T-helper 22 cell (primary cell): ENCODE data around the gene ELAVL1.
A peak's percentile ranks its signal among the peaks of the same experiment; 100 is the strongest.
"Not testable (repeated sequence)": the region's sequence is repeated elsewhere in the genome, so short reads cannot be mapped to it uniquely, and the experiment has no call there.

ENCODE experiments used
- DNase-seq: peaks from one replicate; pipeline ENCODE4 v3.0.0-alpha.2; 2020; ENCODE audit warnings: low read depth

Gene ELAVL1

GRCh38 chr19:8005534-8006256 is at the start of gene ELAVL1:
Gene ELAVL1 (minus strand): TSS chr19:8005641. CDS start chr19:7991815, 13,826 bp downstream.
- DNase-seq, result peak; percentile 83

- DNase-seq, result no peak
These were observed 48.7 kb upstream of the ELAVL1 start for GRCh38 chr19:8054169-8054568.

GRCh38 chr19:8052464-8052859 is 47.0 kb upstream of the ELAVL1 start, which contains the start of gene CCL25:
Gene CCL25 (plus strand): TSS chr19:8052760. CDS start chr19:8053050, 290 bp downstream.
- DNase-seq, result no peak

DNA sequence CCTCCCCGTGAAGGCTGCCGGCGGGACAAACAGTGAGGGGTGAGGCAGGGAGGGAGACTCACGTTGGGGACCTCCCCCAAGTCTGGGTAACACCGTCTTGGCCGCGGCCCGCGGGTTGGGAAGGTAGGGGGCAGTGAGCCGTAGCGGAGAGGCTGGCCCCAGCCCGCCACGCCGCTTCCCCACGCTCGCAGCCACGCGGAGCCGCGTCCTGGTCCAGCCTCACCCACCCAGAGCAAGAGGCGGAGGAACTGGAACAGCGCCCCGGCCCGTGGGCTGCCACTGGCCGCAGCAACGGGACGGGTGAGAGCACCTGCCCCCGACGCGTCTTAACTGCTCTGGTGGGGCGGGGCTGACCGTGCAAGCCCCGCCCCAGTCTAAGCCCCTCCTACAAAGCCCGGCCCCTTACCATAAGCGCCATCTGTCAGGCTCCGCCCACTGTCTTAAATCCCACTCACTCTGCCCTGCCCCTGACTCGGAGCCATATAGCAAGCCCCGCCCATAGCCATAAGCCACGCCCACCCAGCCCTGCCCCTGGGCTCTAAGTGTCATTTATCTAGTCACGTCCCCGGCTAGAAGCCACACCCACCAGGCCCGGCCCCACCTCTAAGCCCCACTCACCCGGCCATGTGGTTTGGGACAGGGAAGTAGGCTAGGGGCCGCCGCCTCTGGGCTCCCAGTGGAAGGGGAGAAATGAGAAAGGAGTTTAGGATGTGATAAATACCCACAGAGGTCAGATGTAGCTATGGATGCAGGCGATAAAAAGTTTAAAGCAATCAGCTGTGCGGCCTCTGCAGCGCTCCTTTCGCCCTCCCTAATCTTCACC is 45.0 kb upstream of the ELAVL1 start:
- DNase-seq, result peak; percentile 66

DNA sequence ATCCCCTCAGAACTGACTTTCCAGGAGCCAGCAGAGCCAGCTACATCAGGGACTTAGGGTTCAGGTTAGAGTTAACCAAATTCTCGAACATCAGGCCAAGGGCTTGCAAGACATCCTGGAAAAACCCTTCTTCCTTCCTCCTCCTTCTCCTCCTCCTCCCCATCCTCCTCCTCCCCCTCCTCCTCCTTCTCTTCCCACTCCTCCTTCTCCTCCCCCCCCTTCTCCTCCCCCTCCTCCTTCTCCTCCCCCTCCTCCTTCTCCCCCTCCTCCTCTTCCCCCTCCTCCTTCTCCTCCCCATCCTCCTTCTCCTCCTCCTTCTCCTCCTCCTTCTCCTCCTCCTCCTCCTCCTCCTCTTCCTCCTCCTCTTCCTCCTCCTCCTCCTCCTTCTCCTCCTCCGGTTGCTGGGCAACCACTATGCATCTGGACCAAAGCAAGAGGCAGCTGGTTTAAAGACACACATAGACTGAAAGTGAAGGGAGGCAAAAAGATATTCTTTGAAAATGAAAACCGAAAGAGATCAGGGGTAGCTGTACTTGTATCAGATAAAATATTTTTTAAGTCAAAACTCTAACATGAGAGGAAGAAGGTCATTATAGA is 41.2 kb upstream of the ELAVL1 start:
- DNase-seq, result no peak

DNA sequence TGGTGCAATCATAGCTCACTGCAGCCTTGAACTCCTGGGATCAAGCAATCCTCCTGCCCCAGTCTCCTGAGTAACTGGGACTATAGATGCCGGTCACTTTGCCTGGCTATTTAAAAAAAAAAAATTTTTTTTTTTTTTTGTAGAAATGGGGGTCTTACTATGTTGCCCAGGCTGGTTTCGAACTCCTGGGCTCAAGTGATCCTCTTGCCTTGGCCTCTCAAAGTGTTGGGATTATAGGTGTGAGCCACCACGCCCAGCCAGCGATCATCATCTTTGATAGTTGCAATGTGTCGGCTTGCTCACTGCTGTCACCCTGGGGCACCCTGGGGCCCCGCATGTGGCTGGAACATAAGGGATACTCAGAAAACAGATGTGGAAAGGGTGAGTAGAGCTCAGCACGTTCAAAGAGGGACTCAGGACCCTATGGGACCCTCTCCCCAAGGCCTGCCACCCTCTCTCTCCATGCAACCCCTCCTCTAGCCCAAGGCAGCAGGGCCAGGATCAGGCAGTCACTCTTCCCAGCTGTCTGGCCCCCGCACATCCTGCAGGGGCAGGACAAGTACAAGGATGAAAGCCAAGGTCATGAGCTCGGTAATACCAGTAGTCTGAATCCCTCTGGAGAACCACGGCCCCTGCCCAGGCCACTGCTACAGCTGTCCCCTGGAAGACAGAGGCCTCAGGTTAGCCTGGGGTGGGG is 40.6 kb upstream of the ELAVL1 start:
- DNase-seq, result no peak

DNA sequence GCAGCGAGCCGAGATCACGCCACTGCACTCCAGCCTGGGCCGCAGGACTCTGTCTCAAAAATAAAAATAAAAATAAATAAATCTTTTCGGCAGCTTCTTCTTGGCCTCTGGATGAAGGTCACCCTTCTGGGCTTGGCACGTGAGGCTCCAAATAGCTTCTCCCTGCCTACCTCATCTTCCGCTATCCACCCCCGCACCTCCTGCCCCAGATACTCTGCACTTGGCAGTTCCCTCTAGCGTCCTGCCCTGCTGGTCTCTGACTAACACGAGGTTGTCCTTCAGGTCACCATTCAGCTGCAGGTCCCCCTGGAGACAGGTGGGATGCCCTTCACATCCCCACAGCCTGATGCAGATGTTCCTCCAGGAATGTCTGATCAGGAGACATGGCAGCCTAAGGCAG is 38.6 kb upstream of the ELAVL1 start:
- no peak for DNase-seq

DNA sequence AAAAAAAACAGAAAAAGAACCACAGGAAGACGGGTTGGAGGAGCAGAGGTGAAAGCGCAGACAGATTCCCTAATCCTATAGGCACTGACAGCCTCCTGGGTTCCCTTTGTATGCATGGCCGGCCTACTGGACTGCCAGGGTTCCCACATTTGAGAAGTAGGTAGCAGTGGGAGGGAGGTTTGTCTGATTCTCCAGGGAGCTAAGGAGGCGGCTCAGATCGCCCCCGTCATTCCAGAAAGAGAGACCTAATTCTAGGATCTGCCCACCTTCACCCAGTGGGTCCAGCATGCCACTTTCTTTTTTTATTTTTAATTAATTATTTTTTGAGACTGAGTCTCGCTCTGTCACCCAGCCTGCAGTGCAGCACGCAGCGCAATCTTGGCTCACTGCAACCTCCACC is 37.5 kb upstream of the ELAVL1 start:
- DNase-seq, result no peak

DNA sequence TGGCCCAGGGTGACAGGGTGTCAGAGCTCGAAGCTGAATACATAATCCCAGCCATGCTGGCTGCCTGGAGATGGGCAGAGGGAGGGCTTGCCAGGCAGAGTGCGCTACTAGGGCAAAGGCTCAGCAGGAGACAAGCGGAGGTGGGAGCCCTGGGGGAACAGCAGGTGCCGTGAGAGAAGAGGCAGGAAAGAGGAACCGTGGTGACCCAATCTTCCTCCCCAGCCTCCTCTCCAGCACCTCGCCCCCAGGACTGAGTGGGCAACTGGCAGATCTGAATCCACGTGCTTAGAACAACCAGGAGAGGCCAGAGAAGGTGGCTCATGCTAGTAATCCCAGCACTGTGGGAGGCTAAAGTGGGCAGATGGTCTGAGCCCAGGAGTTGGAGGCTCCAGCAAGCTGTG is 36.1 kb upstream of the ELAVL1 start:
- DNase-seq, result no peak

DNA sequence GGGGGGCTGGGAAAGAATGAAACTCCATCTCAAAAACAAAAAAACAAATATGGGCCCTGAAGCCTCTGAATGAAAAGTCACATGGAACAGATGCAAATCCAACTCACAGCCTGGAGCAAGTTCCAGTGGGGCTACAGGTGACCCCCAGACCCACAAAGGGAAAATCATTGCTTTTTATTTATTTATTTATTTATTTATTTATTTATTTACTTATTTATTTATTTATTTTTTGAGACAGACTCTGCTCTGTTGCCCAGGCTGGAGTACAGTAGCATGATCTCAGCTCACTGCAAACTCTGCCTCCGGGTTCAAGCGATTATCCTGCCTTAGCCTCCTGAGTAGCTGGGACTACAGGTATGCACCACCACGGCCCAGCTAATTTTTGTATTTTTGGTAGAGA is 33.8 kb upstream of the ELAVL1 start:
- DNase-seq, result no peak

GRCh38 chr19:8038815-8039214 is 33.4 kb upstream of the ELAVL1 start:
- DNase-seq, result no peak

GRCh38 chr19:8036434-8037099 is 31.1 kb upstream of the ELAVL1 start:
- DNase-seq, result no peak

- DNase-seq, result no peak
These were observed 28.7 kb upstream of the ELAVL1 start for GRCh38 chr19:8034178-8034525.

- not testable (repeated sequence) for DNase-seq
These were observed 28.1 kb upstream of the ELAVL1 start for GRCh38 chr19:8033287-8034177.

- no peak for DNase-seq
These were observed 25.5 kb upstream of the ELAVL1 start for GRCh38 chr19:8030960-8031359.

GRCh38 chr19:8028951-8029491 is 23.6 kb upstream of the ELAVL1 start:
- DNase-seq, result no peak

DNA sequence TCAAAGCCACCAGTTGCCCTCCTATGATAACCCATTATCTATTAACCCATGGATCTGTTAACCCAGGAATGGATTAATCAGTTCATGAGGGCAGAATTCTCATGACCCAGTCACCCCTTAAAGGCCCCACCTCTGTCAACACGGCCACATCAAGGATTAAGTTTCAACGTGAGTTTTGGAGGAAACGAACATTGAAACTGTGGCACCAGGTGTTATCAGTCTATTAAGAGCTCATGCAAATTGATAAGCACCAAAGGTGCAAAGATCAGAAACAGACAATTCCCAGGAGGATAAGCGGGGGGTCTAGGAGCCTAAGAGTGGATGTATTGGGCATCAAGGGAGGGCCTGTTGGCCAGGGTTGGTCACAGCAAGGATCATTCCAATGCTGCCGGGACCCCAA is 19.9 kb upstream of the ELAVL1 start:
- no peak for DNase-seq

GRCh38 chr19:8024256-8024655 is 18.8 kb upstream of the ELAVL1 start:
- DNase-seq, result not testable (repeated sequence)

GRCh38 chr19:8023371-8023770 is 17.9 kb upstream of the ELAVL1 start:
- DNase-seq, result no peak

GRCh38 chr19:8022275-8022674 is 16.8 kb upstream of the ELAVL1 start:
- DNase-seq, result no peak

GRCh38 chr19:8021374-8021773 is 15.9 kb upstream of the ELAVL1 start:
- DNase-seq, result no peak
